Esophagus muscularis mucosa (tissue), 4 donors: ENCODE measurements around the gene MSI2. TPM values are rescaled to one million over a fixed set of nuclear protein-coding genes. Genes with fewer than 3 reads are reported as not detected.

ENCODE experiments used
- DNase-seq: peaks from one replicate; pipeline ENCODE4 v3.0.0-alpha.2; 2017; ENCODE audit errors: extremely low spot score
- H3K27ac ChIP-seq, 4 donors: fragments of 200-600 bp; sonication (generic); replicated peaks in 1 of 4; 1 replicate in 3 of 4; 2 replicates in 1 of 4; pipeline ENCODE4 v1.5.1; 2016 to 2019; ENCODE audit warnings: mild to moderate bottlenecking in 1 of 4
- H3K27me3 ChIP-seq, 4 donors: fragments of 200-600 bp; sonication (generic); one replicate each; pipeline versions ENCODE4 v1.5.1 to v1.6.0; 2016 to 2019
- H3K36me3 ChIP-seq, 4 donors: fragments of 200-600 bp; sonication (generic); one replicate each; pipeline ENCODE4 v1.5.1; 2016 to 2019
- H3K4me1 ChIP-seq, 4 donors: fragments of 200-600 bp; sonication (generic); one replicate each; pipeline ENCODE4 v1.5.1; 2016 to 2019
- H3K4me3 ChIP-seq, 4 donors: fragments of 200-600 bp; sonication (generic); 1 replicate in 2 of 4; 2 replicates in 2 of 4; pipeline ENCODE4 v1.5.1; 2016 to 2019; ENCODE audit warnings: mild to moderate bottlenecking in 4 of 4, moderate library complexity in 1 of 4
- H3K9me3 ChIP-seq, 4 donors: fragments of 200-600 bp; sonication (generic); 1 replicate in 3 of 4; 2 replicates in 1 of 4; pipeline ENCODE4 v1.5.1; 2016 to 2019
- EP300 ChIP-seq: sonication (generic); formaldehyde crosslinking; IDR thresholded peaks from one replicate; pipeline ENCODE4 v1.6.1; 2017; ENCODE audit warnings: antibody characterized with exemption
- POLR2A ChIP-seq: fragments of 450-650 bp; IDR thresholded peaks from one replicate; pipeline ENCODE4 v1.6.1; 2017; ENCODE audit warnings: antibody characterized with exemption, moderate library complexity, mild to moderate bottlenecking, low read depth
- POLR2AphosphoS5 ChIP-seq, 2 donors: sonication (generic); formaldehyde crosslinking; IDR thresholded peaks; one replicate each; pipeline ENCODE4 v1.6.1; 2017; ENCODE audit warnings: antibody characterized with exemption in 2 of 2
- WGBS: methylation state at CpG from one replicate; pipeline ENCODE4 v1.1.5; 2018; 5-methylcytosine and 5-hydroxymethylcytosine counted together
- intact Hi-C: fragments of 100-400 bp; cut with DNase I; formaldehyde crosslinking; loops from one replicate; pipeline ENCODE4 v1.15.1; 2023
- total RNA-seq, 4 donors: library from RNA; depleted of rRNA; stranded (reverse); fragments of >200 nt; gene quantifications; one replicate each; pipeline versions ENCODE4 v1.1.0 to v1.2.1, GENCODE V29; 2016
- TF ChIP-seq, protein P1 (sequence below), 3 experiments: fragments of 200-600 bp in 2 of 3; fragments of 450-650 bp in 1 of 3; sonication (generic) in 2 of 3; IDR thresholded peaks; one replicate each; pipeline ENCODE4 v1.5.1; 2017 to 2019; ENCODE audit warnings: antibody characterized with exemption in 3 of 3, mild to moderate bottlenecking in 2 of 3, moderate library complexity in 1 of 3

Gene MSI2
- total RNA-seq, 4 donors from 2014 or later = 28.8 to 39.0 (median 29.6) TPM

DNA sequence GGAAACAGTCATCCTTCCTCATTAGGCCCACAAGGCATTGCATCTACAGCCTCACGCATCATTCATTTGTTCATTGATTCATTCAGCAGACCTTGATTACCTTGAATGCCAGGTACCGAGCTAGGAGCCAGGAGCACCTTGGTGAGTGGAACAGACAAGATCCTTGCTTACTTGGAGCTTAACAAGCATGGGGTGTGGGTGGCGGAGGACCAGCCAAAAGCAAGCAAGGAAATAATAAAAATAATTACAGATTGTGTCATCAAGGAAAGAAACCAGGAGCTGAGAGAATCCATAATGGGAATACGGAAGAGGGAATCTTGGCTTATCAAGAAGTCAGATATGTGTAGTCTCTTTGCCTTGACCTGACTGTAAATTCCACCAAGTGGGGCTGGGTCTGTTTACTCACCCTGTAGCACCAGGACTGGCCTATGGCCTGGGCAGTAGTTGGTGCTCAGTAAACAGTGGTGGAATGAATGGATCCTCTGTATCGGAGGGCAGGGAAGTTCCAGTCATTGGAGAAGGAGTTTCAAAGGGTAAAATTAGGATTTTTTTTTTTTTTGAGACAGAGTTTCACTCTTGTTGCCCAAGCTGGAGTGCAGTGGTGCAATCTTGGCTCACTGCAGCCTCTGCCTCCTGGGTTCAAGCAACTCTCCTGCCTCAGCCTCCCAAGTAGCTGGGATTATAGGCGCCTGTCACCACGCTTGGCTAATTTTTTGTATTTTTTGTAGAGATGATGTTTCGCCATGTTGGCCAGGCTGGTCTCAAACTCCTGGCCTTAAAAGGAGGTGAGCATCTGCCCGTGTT lies 157.7 kb downstream of the MSI2 start:
- no peak for DNase-seq
- intact Hi-C loops = no loop called here
- Histone ChIP-seq H3K27me3 (no peaks in the 10 kb centered on the region), H3K27ac (no peak overlapping the region), H3K36me3 (no peaks in the 10 kb centered on the region), H3K4me1 (peaks cover 0 to 5% (median 0%) of the 10 kb centered on the region in 4 donors), H3K4me3 (no peak overlapping the region), H3K9me3 (no peaks in the 10 kb centered on the region)
- TF ChIP-seq POLR2AphosphoS5 (IDR thresholded peaks at IDR 0.05) (no peak), EP300 (no peak), POLR2A (no peak)
- TF ChIP-seq, protein P1, sequence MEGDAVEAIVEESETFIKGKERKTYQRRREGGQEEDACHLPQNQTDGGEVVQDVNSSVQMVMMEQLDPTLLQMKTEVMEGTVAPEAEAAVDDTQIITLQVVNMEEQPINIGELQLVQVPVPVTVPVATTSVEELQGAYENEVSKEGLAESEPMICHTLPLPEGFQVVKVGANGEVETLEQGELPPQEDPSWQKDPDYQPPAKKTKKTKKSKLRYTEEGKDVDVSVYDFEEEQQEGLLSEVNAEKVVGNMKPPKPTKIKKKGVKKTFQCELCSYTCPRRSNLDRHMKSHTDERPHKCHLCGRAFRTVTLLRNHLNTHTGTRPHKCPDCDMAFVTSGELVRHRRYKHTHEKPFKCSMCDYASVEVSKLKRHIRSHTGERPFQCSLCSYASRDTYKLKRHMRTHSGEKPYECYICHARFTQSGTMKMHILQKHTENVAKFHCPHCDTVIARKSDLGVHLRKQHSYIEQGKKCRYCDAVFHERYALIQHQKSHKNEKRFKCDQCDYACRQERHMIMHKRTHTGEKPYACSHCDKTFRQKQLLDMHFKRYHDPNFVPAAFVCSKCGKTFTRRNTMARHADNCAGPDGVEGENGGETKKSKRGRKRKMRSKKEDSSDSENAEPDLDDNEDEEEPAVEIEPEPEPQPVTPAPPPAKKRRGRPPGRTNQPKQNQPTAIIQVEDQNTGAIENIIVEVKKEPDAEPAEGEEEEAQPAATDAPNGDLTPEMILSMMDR (IDR thresholded peaks at IDR 0.05) = no peak
- 96% methylated on average over 9 of the region's 9 CpGs for WGBS

DNA sequence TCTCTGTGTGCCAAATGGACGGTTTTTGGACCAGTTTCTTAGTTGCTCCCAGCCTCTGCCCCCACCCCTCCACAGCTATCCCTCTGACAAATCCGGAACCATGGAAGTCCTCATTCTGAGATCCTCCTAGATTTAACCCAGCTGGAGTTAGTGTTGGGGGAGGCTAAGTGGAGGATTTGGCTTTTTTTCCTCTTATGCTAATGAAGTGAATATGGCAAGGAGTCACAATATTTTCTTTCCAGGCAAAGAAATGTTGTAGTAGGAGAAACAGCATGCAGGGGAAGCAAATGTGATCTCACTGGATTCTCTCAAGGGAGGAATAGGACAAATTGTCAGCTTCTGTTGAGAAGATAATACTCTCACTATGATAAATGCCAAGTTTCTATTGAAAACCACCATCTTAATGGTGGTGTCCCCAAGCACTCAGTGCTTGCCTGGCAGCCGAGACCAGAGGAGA lies 159.5 kb downstream of the MSI2 start:
- WGBS = 67% methylated on average over 3 of the region's 3 CpGs
- intact Hi-C loops = no loop called here
- Histone ChIP-seq H3K4me3 (no peak overlapping the region), H3K9me3 (no peaks in the 10 kb centered on the region), H3K27me3 (no peaks in the 10 kb centered on the region), H3K27ac (no peak overlapping the region), H3K4me1 (peaks cover 0 to 5% (median 0%) of the 10 kb centered on the region in 4 donors), H3K36me3 (no peaks in the 10 kb centered on the region)
- DNase-seq = no peak
- TF ChIP-seq EP300 (no peak), POLR2AphosphoS5 (IDR thresholded peaks at IDR 0.05) (no peak), POLR2A (no peak)
- TF ChIP-seq, protein P1 (IDR thresholded peaks at IDR 0.05) = no peak

DNA sequence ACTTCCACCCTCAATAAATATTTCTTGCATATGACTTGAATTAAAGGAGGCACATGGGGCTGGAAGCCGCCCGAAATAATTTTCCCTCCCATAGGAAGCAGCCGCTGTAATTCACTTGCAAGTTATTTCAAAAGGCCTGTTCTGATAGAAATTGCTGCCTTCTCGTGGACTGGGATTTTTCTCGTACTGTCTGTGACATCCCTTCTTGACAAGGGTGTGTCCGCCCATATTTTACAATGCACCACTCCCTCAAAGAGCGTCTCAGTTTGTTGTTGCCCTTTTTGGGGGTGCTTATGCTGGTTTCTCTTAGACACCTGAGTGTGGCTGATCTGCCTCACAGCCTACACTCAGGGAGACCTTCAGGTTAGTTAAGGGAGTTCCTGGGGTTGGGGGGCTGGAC lies 160.0 kb downstream of the MSI2 start:
- intact Hi-C loops = no loop called here
- no peak for DNase-seq
- TF ChIP-seq POLR2A = no peak
- no peak for TF ChIP-seq POLR2AphosphoS5 (IDR thresholded peaks at IDR 0.05)
- TF ChIP-seq EP300 = no peak
- TF ChIP-seq, protein P1 (IDR thresholded peaks at IDR 0.05) = no peak
- H3K4me3 ChIP-seq = no peak overlapping the region
- no peaks in the 10 kb centered on the region for H3K27me3 ChIP-seq
- no peaks in the 10 kb centered on the region for H3K9me3 ChIP-seq
- 94% methylated on average over 7 of the region's 7 CpGs for WGBS
- H3K36me3 ChIP-seq = no peaks in the 10 kb centered on the region
- no peak overlapping the region for H3K27ac ChIP-seq
- H3K4me1 ChIP-seq = peaks cover 0 to 5% (median 0%) of the 10 kb centered on the region in 4 donors

DNA sequence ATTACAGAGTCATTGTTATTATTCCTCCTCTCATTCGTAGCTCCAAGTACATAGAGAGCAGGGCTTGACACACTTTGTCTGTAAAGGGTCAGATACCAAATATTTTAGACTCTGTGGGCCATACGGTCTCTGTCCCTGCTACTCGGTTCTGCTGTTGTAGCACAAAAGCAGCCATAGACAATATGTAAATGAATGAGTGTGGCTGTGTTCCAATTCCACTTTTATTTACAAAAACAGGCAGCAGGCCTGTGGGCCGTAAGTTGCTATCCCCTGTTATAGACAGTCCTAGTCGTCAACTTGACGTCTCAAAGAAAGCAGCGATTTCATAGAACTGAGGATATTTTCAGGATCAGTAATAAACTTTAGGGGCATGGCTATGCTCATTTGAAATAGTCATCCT lies 161.6 kb downstream of the MSI2 start:
- Histone ChIP-seq H3K9me3 (no peaks in the 10 kb centered on the region), H3K4me3 (no peak overlapping the region), H3K27me3 (no peaks in the 10 kb centered on the region), H3K36me3 (no peaks in the 10 kb centered on the region), H3K4me1 (peaks cover 0 to 5% (median under 1%) of the 10 kb centered on the region in 4 donors), H3K27ac (no peak overlapping the region)
- intact Hi-C loops = no loop called here
- TF ChIP-seq POLR2AphosphoS5 (IDR thresholded peaks at IDR 0.05) (no peak), EP300 (no peak), POLR2A (no peak)
- TF ChIP-seq, protein P1 (IDR thresholded peaks at IDR 0.05) = no peak
- 89% methylated on average over 7 of the region's 7 CpGs for WGBS
- DNase-seq = no peak
